COR-L47 (cell line): ENCODE results near the gene TNNT1.
"Not testable (repeated sequence)": the region's sequence is repeated elsewhere in the genome, so short reads cannot be mapped to it uniquely, and the experiment has no call there.

Experiments used
- DNase-seq: peaks from one replicate; lab custom pipeline; 2025; lab: John Stamatoyannopoulos, UW

The TNNT1 gene

GRCh38 chr19:55169136-55169535 lies 20.1 kb upstream of the TNNT1 start:
- DNase-seq: no peak

- peak; percentile 93 for DNase-seq
Measured at GRCh38 chr19:55166530-55167268, 17.7 kb upstream of the TNNT1 start, which contains the start of gene DNAAF3. Gene DNAAF3, minus strand, starts transcription at chr19:55166613. Its CDS starts 200 bp downstream, at chr19:55166413.

GRCh38 chr19:55165952-55166529 lies 17.0 kb upstream of the TNNT1 start:
- DNase-seq: peak; percentile 76

- no peak for DNase-seq
Measured at GRCh38 chr19:55161571-55162322, 12.7 kb upstream of the TNNT1 start.

- no peak for DNase-seq
Measured at GRCh38 chr19:55160986-55161365, 12.0 kb upstream of the TNNT1 start.

- peak; percentile 93 for DNase-seq
Measured at GRCh38 chr19:55160128-55160985, 11.4 kb upstream of the TNNT1 start.

- DNase-seq: no peak
Measured at GRCh38 chr19:55158848-55159749, 10.1 kb upstream of the TNNT1 start.

GRCh38 chr19:55158423-55158822 lies 9.4 kb upstream of the TNNT1 start:
- DNase-seq: no peak

GRCh38 chr19:55157064-55157908 lies 8.3 kb upstream of the TNNT1 start, which contains the start of gene TNNI3:
Gene TNNI3, minus strand, starts transcription at chr19:55157732. Its CDS starts 143 bp downstream, at chr19:55157589.
- DNase-seq: no peak

- no peak for DNase-seq
Measured at GRCh38 chr19:55156202-55157063, 7.4 kb upstream of the TNNT1 start.

- DNase-seq: not testable (repeated sequence)
Measured at GRCh38 chr19:55155784-55156183, 6.8 kb upstream of the TNNT1 start.

- no peak for DNase-seq
Measured at GRCh38 chr19:55153652-55154264, 4.8 kb upstream of the TNNT1 start.

GRCh38 chr19:55152017-55152416 lies 3.0 kb upstream of the TNNT1 start:
- DNase-seq: peak; percentile 63

GRCh38 chr19:55147545-55148251 lies 1.3 kb downstream of the TNNT1 start:
- no peak for DNase-seq

GRCh38 chr19:55146705-55147273 lies 2.2 kb downstream of the TNNT1 start:
- peak; percentile 64 for DNase-seq

- peak; percentile 41 for DNase-seq
Measured at GRCh38 chr19:55146078-55146704, 2.8 kb downstream of the TNNT1 start.

- no peak for DNase-seq
Measured at GRCh38 chr19:55145232-55145631, 3.8 kb downstream of the TNNT1 start.
